GM18519 (cell line): ENCODE measurements around the gene GPATCH8.
"Not testable (repeated sequence)": the region's sequence is repeated elsewhere in the genome, so short reads cannot be mapped to it uniquely, and the experiment has no call there.

Experiments used
- ATAC-seq: cut with Tn5 transposase; IDR thresholded peaks from one replicate; pipeline ENCODE4 v1.9.1; 2021; ENCODE audit warnings: mild to moderate bottlenecking, moderate library complexity; ENCODE audit not compliant: unreplicated experiment, low FRiP score

GPATCH8 gene

GRCh38 chr17:44378171-44378705 lies 125.0 kb downstream of the GPATCH8 start:
- ATAC-seq = no peak

- no peak for ATAC-seq
Measured at GRCh38 chr17:44376779-44377178, 126.4 kb downstream of the GPATCH8 start.

- ATAC-seq = no peak
Measured at GRCh38 chr17:44376124-44376523, 127.1 kb downstream of the GPATCH8 start.

GRCh38 chr17:44375196-44376017 lies 127.8 kb downstream of the GPATCH8 start:
- no peak for ATAC-seq

GRCh38 chr17:44374306-44375195 lies 128.7 kb downstream of the GPATCH8 start:
- no peak for ATAC-seq

GRCh38 chr17:44372036-44372435 lies 131.2 kb downstream of the GPATCH8 start:
- ATAC-seq = no peak

GRCh38 chr17:44369414-44370023 lies 133.7 kb downstream of the GPATCH8 start:
- not testable (repeated sequence) for ATAC-seq

GRCh38 chr17:44368391-44369243 lies 134.6 kb downstream of the GPATCH8 start:
- ATAC-seq = not testable (repeated sequence)

GRCh38 chr17:44367231-44367979 lies 135.8 kb downstream of the GPATCH8 start:
- ATAC-seq = no peak

GRCh38 chr17:44365051-44365450 lies 138.2 kb downstream of the GPATCH8 start:
- not testable (repeated sequence) for ATAC-seq

- ATAC-seq = no peak
Measured at GRCh38 chr17:44363613-44364159, 139.5 kb downstream of the GPATCH8 start, which contains the start of gene FAM171A2. FAM171A2 (minus strand) TSS chr17:44363853; CDS start chr17:44363714, 139 bp downstream.

- no peak for ATAC-seq
Measured at GRCh38 chr17:44362949-44363612, 140.1 kb downstream of the GPATCH8 start.

- no peak for ATAC-seq
Measured at GRCh38 chr17:44362459-44362948, 140.7 kb downstream of the GPATCH8 start.

GRCh38 chr17:44361292-44362260 lies 141.6 kb downstream of the GPATCH8 start:
- ATAC-seq = no peak

- no peak for ATAC-seq
Measured at GRCh38 chr17:44360826-44361225, 142.4 kb downstream of the GPATCH8 start.

- no peak for ATAC-seq
Measured at GRCh38 chr17:44360144-44360533, 143.1 kb downstream of the GPATCH8 start.
